Measurements from ENCODE around the gene GJA3. TPM values are rescaled to one million over a fixed set of nuclear protein-coding genes. Genes with fewer than 3 reads are reported as not detected.

The GJA3 gene
- polyA plus RNA-seq, 6 donors from 2014 or later: 0.13 to 0.25 (median 0.14) TPM; not detected in 3

DNA sequence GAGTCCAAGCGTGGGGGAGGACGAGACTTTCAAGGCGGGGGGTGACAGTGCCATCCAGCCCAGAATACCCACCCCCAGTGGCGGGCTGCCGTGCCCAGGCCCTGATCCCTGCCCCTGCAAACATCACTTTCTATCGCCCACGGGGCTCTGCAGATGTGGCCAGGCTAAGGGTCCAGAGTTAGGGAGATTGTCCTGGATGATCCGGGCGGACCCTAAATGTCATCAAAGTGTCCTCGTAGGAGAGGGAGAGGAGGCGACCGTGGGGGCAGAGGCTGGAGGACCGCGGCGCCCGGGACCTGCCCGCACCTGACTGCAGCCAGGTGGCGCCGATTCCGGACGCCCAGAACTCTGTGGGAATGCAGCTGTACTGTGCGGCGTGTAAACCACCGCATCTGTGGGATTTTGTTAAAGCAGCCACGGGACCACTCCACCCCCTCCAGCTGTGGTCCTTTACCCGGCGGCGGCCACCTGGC lies 32.4 kb downstream of the GJA3 start:
- Mint-ChIP-seq H3K4me1 (peaks cover 0 to 6% (median 4%) of the 10 kb centered on the region in 3 donors), H3K4me3 (peak overlapping the region; percentile 19 to 80 (median 64)), H3K36me3 (no peaks in the 10 kb centered on the region), H3K9me3 (no peaks in the 10 kb centered on the region), H3K27ac (no peak overlapping the region), H3K27me3 (peaks cover 9 to 23% (median 22%) of the 10 kb centered on the region in 3 donors)
- peak; percentile 20 to 32 for ATAC-seq (ENCODE audit: low read depth in 2 of 2)
- no peak for DNase-seq

DNA sequence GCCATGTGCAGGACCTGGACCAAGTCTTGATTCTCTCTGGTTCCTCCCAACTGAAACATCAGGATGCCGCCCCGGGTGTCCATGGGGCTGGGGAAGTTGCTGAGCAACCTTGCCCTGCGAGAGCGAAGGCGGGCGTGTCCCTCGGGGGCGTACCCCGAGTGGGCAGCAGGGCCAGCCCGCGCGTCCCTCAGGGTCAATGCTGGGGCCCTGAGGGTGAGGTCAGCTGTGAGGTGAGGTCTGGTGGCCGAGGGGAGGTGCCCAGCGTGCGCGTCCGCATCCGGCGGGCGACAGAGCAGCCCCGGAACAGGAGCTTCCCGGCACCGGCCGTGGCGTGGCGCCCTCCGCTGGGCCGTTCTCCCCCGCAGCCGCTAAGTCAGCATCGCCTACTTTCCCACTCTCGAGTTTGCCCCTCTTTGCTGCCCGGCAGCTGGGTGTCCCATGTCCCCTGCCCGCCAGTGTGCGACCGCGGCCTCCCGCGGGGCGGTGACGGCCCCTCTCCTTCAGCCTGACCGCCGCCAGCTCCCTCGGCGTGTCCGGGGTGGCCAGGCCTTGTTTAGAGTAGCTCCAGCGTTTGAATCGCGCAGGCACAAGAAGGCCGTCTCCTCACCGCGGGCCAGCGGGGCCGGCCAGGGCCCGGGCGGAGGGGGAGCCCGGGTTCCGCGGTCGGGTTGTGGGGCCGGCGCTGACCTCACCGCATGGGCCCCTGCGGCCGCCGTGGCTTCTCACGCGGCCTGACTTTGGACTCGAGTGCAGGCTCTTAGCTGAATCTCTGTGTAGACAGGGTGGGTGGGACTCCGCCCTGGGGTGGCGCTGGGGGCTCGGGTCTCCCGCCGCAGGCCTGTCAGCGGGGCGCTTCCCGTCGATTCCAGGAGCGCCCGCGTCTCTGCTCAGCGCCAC lies 33.0 kb downstream of the GJA3 start:
- H3K27me3 Mint-ChIP-seq: peaks cover 9 to 20% (median 18%) of the 10 kb centered on the region in 3 donors
- H3K9me3 Mint-ChIP-seq: no peaks in the 10 kb centered on the region
- no peaks in the 10 kb centered on the region for H3K36me3 Mint-ChIP-seq
- ATAC-seq (ENCODE audit: low read depth in 2 of 2) (peak; percentile 57 to 65), DNase-seq (no peak)
- H3K4me1 Mint-ChIP-seq: peaks cover 0 to 6% (median 4%) of the 10 kb centered on the region in 3 donors
- peak overlapping the region; percentile 52 to 90 (median 75) for H3K4me3 Mint-ChIP-seq
- H3K27ac Mint-ChIP-seq: no peak overlapping the region

DNA sequence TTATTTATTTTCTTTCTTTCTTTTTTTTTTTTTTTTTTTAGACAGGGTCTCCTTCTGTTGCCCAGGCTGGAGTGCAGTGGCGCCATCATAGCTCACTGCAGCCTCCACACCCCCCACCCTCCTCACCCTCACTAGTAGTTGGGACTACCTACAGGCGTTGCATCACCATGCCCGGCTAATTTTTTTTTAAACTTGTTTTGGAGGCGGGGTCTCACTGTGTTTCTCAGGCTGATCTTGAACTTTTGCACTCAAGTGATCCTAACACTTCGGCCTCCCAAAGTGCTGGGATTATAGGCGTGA lies 33.6 kb downstream of the GJA3 start:
- Mint-ChIP-seq H3K4me1 (peaks cover 0 to 6% (median 4%) of the 10 kb centered on the region in 3 donors), H3K27me3 (peaks cover 9 to 18% (median 17%) of the 10 kb centered on the region in 3 donors), H3K9me3 (no peaks in the 10 kb centered on the region), H3K27ac (no peak overlapping the region), H3K36me3 (no peaks in the 10 kb centered on the region), H3K4me3 (peak overlapping the region; percentile 52 to 90 (median 75))
- DNase-seq (no peak), ATAC-seq (ENCODE audit: low read depth in 2 of 2) (peak; percentile 35 to 44)

DNA sequence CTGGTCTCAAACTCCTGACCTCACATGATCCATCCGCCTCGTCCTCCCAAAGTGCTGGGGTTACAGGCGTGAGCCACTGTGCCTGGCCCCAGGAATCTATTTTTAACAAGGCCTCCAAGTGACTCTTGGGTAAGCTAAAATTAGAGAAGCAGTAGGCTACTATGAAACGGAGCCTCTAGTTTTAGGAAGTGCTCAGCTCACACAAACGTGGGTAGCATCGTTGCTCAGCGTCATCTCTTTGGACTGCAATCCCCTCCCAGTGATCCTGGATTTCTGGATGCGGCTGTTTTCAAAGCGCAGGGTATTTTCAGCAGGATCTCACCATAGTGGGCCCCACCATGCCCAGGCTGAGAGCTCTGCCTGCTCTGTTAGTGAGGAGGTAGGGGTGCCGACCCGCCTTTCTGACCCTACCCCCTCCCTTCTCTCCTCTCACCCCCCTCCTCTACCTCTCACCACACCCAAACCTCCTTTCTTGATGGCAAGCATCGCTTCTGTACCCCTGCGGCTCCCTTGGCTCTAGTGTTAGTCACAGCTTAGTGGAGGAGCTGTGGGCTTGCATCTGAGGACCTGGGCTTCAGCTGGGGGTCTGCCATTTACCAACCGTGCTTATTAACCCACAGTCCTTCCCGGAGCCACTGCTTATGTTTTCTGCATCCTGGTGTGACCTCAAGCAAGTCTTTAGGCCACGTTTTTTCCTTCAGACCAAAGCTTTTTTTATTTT lies 34.2 kb downstream of the GJA3 start:
- H3K27me3 Mint-ChIP-seq: peaks cover 9 to 18% (median 17%) of the 10 kb centered on the region in 3 donors
- H3K9me3 Mint-ChIP-seq: no peaks in the 10 kb centered on the region
- peak overlapping the region in 5 of 8 donors; percentile 52 to 90 (median 75) for H3K4me3 Mint-ChIP-seq
- no peak for DNase-seq
- H3K36me3 Mint-ChIP-seq: no peaks in the 10 kb centered on the region
- ATAC-seq (ENCODE audit: low read depth in 2 of 2): peak; percentile 29 to 49
- no peak overlapping the region for H3K27ac Mint-ChIP-seq
- peaks cover 0 to 6% (median 4%) of the 10 kb centered on the region in 3 donors for H3K4me1 Mint-ChIP-seq

DNA sequence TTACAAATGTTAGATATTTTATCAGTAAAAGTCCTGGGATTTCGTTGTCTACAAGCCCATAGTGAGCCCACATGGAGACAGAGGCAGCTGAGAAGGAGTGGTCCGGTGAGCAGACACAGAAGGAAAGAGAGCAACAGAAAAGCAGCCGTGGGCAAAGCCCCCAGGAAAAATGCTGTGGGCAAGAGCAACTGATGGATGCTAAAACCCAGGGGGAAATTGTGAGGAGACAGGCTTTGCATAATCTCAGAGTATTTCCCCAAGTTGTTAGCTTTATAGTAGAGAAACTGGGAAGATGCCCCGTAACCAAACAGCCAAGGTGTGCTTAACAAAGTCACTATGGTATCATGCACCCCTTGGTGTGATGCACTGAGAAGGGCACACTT lies 35.1 kb downstream of the GJA3 start:
- Mint-ChIP-seq H3K9me3 (no peaks in the 10 kb centered on the region), H3K4me3 (peak overlapping the region in 4 of 8 donors; percentile 34 to 56 (median 47)), H3K27ac (no peak overlapping the region), H3K36me3 (no peaks in the 10 kb centered on the region), H3K27me3 (peaks cover 9 to 24% (median 22%) of the 10 kb centered on the region in 3 donors), H3K4me1 (peaks cover 0 to 9% (median 4%) of the 10 kb centered on the region in 3 donors)
- ATAC-seq (ENCODE audit: low read depth in 2 of 2) (no peak), DNase-seq (no peak)

DNA sequence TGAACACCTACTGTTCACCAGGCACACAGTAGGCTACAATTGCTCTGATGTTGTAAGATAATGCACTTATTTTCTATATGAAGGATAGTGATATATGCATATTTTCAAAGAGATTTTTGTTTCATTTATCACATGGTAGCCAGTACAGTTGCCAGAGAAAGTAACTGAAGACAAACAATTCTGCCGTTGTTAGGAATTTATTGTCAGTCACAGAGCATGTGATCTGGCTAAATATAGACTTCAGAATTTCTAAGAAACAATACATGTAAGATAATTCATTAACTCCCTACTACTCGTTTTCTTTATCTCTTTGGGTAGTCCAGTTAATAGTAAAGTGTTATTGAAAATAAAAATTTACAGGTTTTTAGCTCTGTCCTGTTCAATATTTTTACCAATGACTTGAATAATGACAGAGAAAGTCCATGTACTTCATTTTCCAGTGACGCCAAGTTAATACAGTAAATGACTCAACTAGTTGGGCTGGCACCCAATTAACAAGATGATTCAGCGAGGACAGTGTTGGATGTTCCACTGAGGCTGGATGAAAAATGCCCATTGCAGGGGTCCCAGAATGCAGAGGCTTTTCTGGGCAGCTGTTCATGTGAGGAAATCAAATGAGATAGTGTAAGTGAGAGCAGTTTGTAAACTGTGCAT lies 35.6 kb downstream of the GJA3 start:
- Mint-ChIP-seq H3K36me3 (no peaks in the 10 kb centered on the region), H3K27ac (no peak overlapping the region), H3K9me3 (no peaks in the 10 kb centered on the region), H3K27me3 (peaks cover 11 to 25% (median 22%) of the 10 kb centered on the region in 3 donors), H3K4me1 (peaks cover 0 to 14% (median 4%) of the 10 kb centered on the region in 3 donors), H3K4me3 (peak overlapping the region in 4 of 8 donors; percentile 34 to 56 (median 47))
- no peak for ATAC-seq (ENCODE audit: low read depth in 2 of 2)
- no peak for DNase-seq

DNA sequence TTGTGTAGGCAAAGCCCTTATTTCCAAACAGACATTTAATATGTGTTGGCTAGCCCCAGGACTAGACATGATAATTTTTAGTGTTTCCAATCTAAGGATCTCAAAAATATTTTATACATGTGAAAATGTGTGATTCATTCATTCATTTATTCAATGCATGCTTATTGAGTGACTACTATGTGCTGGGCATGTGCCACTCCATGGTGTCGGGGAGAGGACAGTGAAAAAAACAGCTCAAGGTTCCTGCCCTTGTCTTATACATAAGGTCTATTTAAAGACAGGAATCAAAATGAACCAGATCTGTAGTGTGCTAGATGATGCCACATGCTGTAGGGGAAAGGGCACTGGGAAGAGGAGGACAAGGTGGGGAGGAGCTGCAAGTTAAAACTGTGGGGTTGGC lies 36.5 kb downstream of the GJA3 start:
- peaks cover 20 to 34% (median 22%) of the 10 kb centered on the region in 3 donors for H3K27me3 Mint-ChIP-seq
- ATAC-seq (ENCODE audit: low read depth in 2 of 2): no peak
- H3K4me1 Mint-ChIP-seq: peaks cover 5 to 23% (median 9%) of the 10 kb centered on the region in 3 donors
- H3K4me3 Mint-ChIP-seq: no peak overlapping the region
- H3K36me3 Mint-ChIP-seq: no peaks in the 10 kb centered on the region
- no peak for DNase-seq
- peaks cover 0 to 2% (median 0%) of the 10 kb centered on the region in 7 donors for H3K9me3 Mint-ChIP-seq
- no peak overlapping the region for H3K27ac Mint-ChIP-seq

DNA sequence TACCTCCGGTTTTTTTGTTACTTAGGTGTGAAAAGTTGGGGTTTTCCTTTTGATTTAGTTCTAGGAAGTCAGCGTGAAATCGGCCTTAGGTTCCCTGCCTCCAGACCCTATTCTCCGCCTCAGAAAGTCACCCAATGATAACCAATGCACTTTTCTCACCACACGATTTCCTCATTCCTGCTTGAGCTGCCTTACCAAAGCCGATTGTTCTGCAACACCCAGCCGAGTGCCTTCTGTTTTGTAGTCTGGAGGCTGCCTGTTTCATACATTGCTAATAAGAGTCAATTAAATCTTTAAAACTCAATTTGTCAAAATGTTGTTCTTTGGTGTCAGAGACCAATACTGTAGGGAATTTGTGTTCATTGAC lies 39.7 kb downstream of the GJA3 start:
- H3K27me3 Mint-ChIP-seq: peaks cover 18 to 34% (median 26%) of the 10 kb centered on the region in 3 donors
- H3K4me1 Mint-ChIP-seq: peaks cover 9 to 20% (median 14%) of the 10 kb centered on the region in 3 donors
- peak overlapping the region; percentile 51 to 96 (median 90) for H3K4me3 Mint-ChIP-seq
- ATAC-seq (ENCODE audit: low read depth in 2 of 2) (no peak), DNase-seq (no peak)
- peaks cover 0 to 2% (median 0%) of the 10 kb centered on the region in 7 donors for H3K9me3 Mint-ChIP-seq
- H3K27ac Mint-ChIP-seq: peak overlapping the region in 1 of 6 donors; percentile 72
- H3K36me3 Mint-ChIP-seq: no peaks in the 10 kb centered on the region

DNA sequence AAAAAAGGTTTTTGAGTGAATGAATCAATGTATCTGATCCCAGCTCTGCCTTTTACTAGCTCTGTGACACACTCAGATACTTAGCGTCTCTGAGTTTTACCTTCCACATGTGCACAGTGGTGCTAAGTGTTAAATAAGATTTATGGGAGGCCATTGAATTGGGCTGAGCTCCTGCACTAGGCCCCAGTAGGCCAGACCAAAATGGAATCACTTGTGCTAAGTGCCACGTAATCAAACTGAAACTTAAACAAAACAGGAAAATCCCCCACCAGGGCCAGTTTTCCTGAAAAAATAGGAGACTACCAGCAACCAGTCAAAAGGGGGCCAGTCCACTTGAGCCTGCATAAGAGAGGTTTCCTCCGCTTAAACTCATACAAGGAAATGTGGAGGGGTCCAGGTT lies 40.9 kb downstream of the GJA3 start:
- no peak for DNase-seq
- peaks cover 0 to 2% (median 0%) of the 10 kb centered on the region in 7 donors for H3K9me3 Mint-ChIP-seq
- peaks cover 9 to 20% (median 14%) of the 10 kb centered on the region in 3 donors for H3K4me1 Mint-ChIP-seq
- H3K4me3 Mint-ChIP-seq: peak overlapping the region; percentile 79 to 96 (median 91)
- H3K27me3 Mint-ChIP-seq: peaks cover 14 to 29% (median 26%) of the 10 kb centered on the region in 3 donors
- H3K27ac Mint-ChIP-seq: no peak overlapping the region
- H3K36me3 Mint-ChIP-seq: no peaks in the 10 kb centered on the region
- ATAC-seq (ENCODE audit: low read depth in 2 of 2): no peak

DNA sequence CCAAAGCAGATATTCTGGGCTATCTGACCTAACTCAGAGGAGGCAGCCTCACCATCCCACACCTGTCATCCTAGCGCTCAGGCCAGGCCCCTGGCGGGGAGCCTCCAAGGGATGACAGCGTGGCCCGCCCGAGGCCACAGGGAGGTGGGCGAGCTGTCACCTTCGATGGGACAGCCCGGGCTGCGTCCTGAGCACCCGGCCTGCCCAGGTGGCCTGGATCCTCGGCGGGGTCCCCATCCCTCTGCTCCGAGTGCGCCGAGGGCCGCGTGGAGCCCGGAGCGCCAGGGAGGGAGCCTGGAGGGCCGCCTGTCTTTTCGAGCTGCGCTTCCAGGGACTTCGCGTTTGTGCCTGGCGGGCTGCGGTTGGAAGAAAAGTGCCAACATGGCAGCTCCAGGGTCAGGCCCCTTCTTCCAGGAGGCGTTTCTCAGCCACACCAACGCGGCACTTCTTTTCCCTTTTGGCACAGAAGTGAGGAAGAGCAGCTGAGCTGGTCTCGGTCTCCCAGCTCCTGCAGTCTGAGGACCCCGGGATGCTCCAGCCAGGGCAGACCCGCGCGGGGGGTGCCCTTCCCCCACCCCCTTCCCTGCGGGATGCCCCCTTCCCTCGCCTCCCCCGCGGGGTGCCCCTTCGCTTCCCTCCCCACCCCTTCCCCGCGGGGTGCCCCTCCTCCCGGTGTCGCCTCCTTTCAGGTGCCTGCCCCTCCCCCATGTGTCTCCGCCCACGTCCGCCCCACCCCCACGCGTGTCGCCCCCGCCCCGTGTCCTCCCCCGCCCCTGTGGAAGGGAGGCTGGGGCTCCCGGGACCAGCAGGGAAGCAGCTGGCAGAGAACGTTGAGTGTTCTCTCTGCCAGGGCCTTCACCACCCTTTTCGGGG lies 42.3 kb downstream of the GJA3 start:
- peak overlapping the region; percentile 85 to 96 (median 90) for H3K4me3 Mint-ChIP-seq
- H3K4me1 Mint-ChIP-seq: peaks cover 4 to 20% (median 14%) of the 10 kb centered on the region in 3 donors
- peak overlapping the region in 2 of 6 donors; percentile 58 to 94 for H3K27ac Mint-ChIP-seq
- H3K27me3 Mint-ChIP-seq: peaks cover 8 to 22% (median 17%) of the 10 kb centered on the region in 3 donors
- H3K36me3 Mint-ChIP-seq: no peaks in the 10 kb centered on the region
- ATAC-seq (ENCODE audit: low read depth in 2 of 2): peak; percentile 3 to 58
- DNase-seq: no peak
- peaks cover 0 to 2% (median 0%) of the 10 kb centered on the region in 7 donors for H3K9me3 Mint-ChIP-seq

DNA sequence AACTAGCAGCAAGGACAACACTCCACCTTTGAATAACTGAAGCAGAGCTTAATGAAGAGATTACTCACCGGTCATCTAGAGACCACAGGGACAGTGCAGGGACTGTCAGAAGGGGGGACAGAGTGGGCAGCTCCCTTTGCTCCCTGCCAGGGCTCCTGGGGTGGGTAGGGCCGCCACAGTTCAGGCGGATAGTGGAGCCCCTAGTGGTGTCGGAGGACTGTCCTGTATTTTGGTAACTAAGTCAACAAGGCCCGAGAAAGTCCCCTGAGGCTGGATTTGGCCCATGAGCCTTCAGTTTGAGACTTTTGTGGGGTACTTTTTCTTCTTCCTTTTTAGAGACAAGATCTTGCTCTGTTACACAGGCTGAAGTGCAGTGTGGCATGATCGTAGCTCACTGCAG lies 44.6 kb downstream of the GJA3 start:
- ATAC-seq (ENCODE audit: low read depth in 2 of 2): no peak
- peak overlapping the region in 1 of 6 donors; percentile 58 for H3K27ac Mint-ChIP-seq
- peaks cover 0 to 2% (median 0%) of the 10 kb centered on the region in 7 donors for H3K9me3 Mint-ChIP-seq
- H3K4me1 Mint-ChIP-seq: peaks cover 4 to 18% (median 14%) of the 10 kb centered on the region in 3 donors
- peaks cover 2 to 27% (median 23%) of the 10 kb centered on the region in 3 donors for H3K27me3 Mint-ChIP-seq
- H3K4me3 Mint-ChIP-seq: peak overlapping the region in 2 of 8 donors; percentile 16 to 64
- H3K36me3 Mint-ChIP-seq: no peaks in the 10 kb centered on the region
- DNase-seq: no peak

DNA sequence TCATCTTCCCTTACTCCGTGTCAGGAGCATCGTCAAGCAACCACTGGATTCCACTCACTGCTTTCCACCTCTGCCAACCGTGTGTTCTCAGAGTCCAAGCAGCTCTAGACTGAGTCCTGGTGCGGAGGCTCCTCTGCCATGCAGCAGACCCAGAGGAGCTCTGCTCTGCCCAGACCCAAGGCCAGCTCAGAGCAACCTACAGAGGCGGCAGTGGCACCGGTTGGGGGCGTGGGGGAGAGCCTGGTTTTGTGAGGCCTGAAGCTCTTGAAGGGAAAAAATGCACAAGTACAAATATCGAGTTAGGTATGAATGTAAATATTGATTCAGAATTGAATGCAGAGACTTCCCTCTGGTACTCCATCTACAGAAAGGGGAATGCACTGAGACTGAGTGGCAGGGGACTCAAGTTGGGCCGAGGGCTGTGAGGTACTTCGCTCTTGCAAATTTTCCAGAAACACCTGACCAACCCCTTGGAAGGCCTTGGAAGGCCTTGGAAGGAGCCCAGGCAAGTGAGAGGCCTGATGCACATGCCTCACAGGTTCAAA lies 46.7 kb downstream of the GJA3 start:
- ATAC-seq (ENCODE audit: low read depth in 2 of 2) (no peak), DNase-seq (no peak)
- Mint-ChIP-seq H3K27ac (no peak overlapping the region), H3K9me3 (no peaks in the 10 kb centered on the region), H3K27me3 (peaks cover 0 to 19% (median 18%) of the 10 kb centered on the region in 3 donors), H3K36me3 (no peaks in the 10 kb centered on the region), H3K4me1 (peaks cover 2 to 3% (median 2%) of the 10 kb centered on the region in 3 donors), H3K4me3 (no peak overlapping the region)

Data from naive B cell (primary cell).